Endodermal cell (in vitro differentiated cells): Measurements from ENCODE around the gene CHL1. TPM values are rescaled to one million over a fixed set of nuclear protein-coding genes. Genes with fewer than 3 reads are reported as not detected.

Source experiments
- DNase-seq: peaks from one replicate; pipeline ENCODE4 v3.0.0-alpha.2; 2017
- H3K27ac ChIP-seq: 2 replicates; pipeline ENCODE4 v1.5.1; 2013; ENCODE audit warnings: mild to moderate bottlenecking, low read depth, low read length, moderate library complexity
- H3K27me3 ChIP-seq: 2 replicates; pipeline ENCODE4 v1.6.1; 2013; ENCODE audit warnings: mild to moderate bottlenecking, low read length, moderate library complexity; ENCODE audit not compliant: insufficient read depth, control insufficient read depth, poor library complexity, severe bottlenecking
- H3K36me3 ChIP-seq: 2 replicates; pipeline ENCODE4 v1.7.0; 2013; ENCODE audit warnings: mild to moderate bottlenecking, low read length, moderate library complexity; ENCODE audit not compliant: control insufficient read depth, insufficient read depth
- H3K4me1 ChIP-seq: one replicate; pipeline ENCODE4 v1.7.0; 2013; ENCODE audit warnings: low read length; ENCODE audit not compliant: control insufficient read depth, insufficient read depth
- H3K4me3 ChIP-seq: 2 replicates; pipeline ENCODE4 v1.5.1; 2013; ENCODE audit warnings: mild to moderate bottlenecking, low read length, moderate library complexity
- H3K9ac ChIP-seq: 2 replicates; pipeline ENCODE4 v1.6.1; 2013; ENCODE audit warnings: mild to moderate bottlenecking, low read length, moderate library complexity; ENCODE audit not compliant: poor library complexity, severe bottlenecking; ENCODE audit errors: extremely low read depth
- H3K9me3 ChIP-seq: 2 replicates; pipeline ENCODE4 v1.6.1; 2013; ENCODE audit warnings: mild to moderate bottlenecking, low read length, moderate library complexity; ENCODE audit not compliant: control insufficient read depth
- H3K27ac Mint-ChIP-seq: 2 replicates; pipeline ENCODE4 v1.8.0; 2020; ENCODE audit warnings: mixed read lengths
- H3K27me3 Mint-ChIP-seq: 2 replicates; pipeline ENCODE4 v1.8.0; 2021; ENCODE audit warnings: mild to moderate bottlenecking, mixed read lengths; ENCODE audit not compliant: insufficient read depth
- H3K36me3 Mint-ChIP-seq: 2 replicates; pipeline ENCODE4 v1.8.0; 2020; ENCODE audit warnings: low read depth, mixed read lengths
- H3K4me1 Mint-ChIP-seq: 2 replicates; pipeline ENCODE4 v1.8.0; 2020; ENCODE audit warnings: mixed read lengths
- H3K4me3 Mint-ChIP-seq: 2 replicates; pipeline ENCODE4 v1.8.0; 2020; ENCODE audit warnings: mild to moderate bottlenecking, moderate library complexity, mixed read lengths
- H3K9me3 Mint-ChIP-seq: 2 replicates; pipeline ENCODE4 v1.8.0; 2020; ENCODE audit warnings: mild to moderate bottlenecking, mixed read lengths
- WGBS, 2 experiments: methylation state at CpG; one replicate each; pipeline versions ENCODE4 v1.1.5 to v1.1.7; 2013; ENCODE audit warnings: missing lambda C conversion rate in 2 of 2, mixed read lengths in 1 of 2; ENCODE audit not compliant: insufficient coverage in 1 of 2, insufficient read length in 1 of 2; 5-methylcytosine and 5-hydroxymethylcytosine counted together
- total RNA-seq, 2 donors: library from RNA; stranded (reverse); fragmentation: NEBNext Ultra II Directional in 1 of 2; extraction: Animal tissue kit (Norgen Biotek cat#: 25700) in 1 of 2; gene quantifications; 2 replicates in 1 of 2; 3 replicates in 1 of 2; pipeline ENCODE4 v1.2.1, GENCODE V29; 2021
- TF ChIP-seq, protein P1 (sequence below): fragments of 200-600 bp; sonication (generic); conservative IDR thresholded peaks from 2 replicates; pipeline ENCODE4 v1.5.0; 2021; ENCODE audit warnings: antibody characterized with exemption, mild to moderate bottlenecking

Gene CHL1
- total RNA-seq, 2 donors from 2014 or later = 2.2 to 2.8 TPM

DNA sequence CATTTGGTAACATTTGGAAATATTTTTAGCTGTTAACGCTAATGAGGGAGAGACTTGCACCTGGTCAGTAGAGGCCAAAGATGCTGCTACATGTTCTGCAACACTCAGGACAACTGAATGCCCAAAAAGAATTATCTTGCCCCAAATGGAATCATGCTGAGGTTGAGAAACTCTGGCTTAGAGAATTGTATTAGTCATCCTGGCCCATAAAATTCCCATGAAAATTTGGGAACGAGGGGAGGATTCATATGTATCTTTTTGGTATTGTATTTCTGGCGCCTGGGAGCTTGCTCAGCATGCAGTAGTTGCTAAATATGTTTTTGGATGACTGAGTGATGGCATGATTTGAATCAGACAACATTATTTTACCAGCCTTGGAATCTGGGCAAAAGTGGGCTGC, 59.9 kb downstream of the CHL1 start:
- no peaks in the 10 kb centered on the region for H3K4me1 ChIP-seq
- H3K27me3 ChIP-seq = no peaks in the 10 kb centered on the region
- no peak overlapping the region for H3K4me3 ChIP-seq
- Mint-ChIP-seq H3K4me3 (no peak overlapping the region), H3K27me3 (peaks cover 62% of the 10 kb centered on the region), H3K36me3 (no peaks in the 10 kb centered on the region), H3K27ac (no peak overlapping the region), H3K4me1 (no peaks in the 10 kb centered on the region), H3K9me3 (no peaks in the 10 kb centered on the region)
- no peak overlapping the region for H3K27ac ChIP-seq
- no peak overlapping the region for H3K9ac ChIP-seq
- TF ChIP-seq, protein P1, sequence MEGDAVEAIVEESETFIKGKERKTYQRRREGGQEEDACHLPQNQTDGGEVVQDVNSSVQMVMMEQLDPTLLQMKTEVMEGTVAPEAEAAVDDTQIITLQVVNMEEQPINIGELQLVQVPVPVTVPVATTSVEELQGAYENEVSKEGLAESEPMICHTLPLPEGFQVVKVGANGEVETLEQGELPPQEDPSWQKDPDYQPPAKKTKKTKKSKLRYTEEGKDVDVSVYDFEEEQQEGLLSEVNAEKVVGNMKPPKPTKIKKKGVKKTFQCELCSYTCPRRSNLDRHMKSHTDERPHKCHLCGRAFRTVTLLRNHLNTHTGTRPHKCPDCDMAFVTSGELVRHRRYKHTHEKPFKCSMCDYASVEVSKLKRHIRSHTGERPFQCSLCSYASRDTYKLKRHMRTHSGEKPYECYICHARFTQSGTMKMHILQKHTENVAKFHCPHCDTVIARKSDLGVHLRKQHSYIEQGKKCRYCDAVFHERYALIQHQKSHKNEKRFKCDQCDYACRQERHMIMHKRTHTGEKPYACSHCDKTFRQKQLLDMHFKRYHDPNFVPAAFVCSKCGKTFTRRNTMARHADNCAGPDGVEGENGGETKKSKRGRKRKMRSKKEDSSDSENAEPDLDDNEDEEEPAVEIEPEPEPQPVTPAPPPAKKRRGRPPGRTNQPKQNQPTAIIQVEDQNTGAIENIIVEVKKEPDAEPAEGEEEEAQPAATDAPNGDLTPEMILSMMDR = no peak
- WGBS, 2 experiments = 70 to 85% methylated on average over 1 to 3 of the region's 3 CpGs
- DNase-seq = no peak
- H3K9me3 ChIP-seq = peaks cover 75% of the 10 kb centered on the region
- no peaks in the 10 kb centered on the region for H3K36me3 ChIP-seq

DNA sequence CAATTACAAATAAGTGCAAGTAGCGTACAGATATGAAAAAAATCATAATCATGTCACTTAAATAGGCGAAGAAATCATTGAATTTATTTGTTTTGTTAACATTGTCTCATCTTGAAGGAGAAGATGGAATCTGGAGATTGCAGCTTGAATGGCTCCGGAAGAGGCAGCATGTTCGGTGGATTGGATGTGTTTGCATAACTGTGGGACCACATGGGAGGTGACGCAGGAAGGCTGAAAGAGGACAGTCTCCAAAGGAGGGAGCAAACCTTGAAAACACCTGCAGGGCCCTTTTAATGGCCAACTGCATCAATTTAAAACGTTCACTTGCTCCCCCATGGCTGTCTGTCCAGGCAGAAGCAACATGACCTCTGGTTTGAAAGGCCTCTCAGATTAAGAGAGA, 61.3 kb downstream of the CHL1 start:
- Mint-ChIP-seq H3K27me3 (peaks cover 59% of the 10 kb centered on the region), H3K36me3 (no peaks in the 10 kb centered on the region), H3K4me3 (no peak overlapping the region), H3K4me1 (no peaks in the 10 kb centered on the region), H3K9me3 (no peaks in the 10 kb centered on the region), H3K27ac (no peak overlapping the region)
- no peak for DNase-seq
- 70 to 72% methylated on average over 3 to 6 of the region's 6 CpGs for WGBS, 2 experiments
- Histone ChIP-seq H3K27me3 (no peaks in the 10 kb centered on the region), H3K4me1 (no peaks in the 10 kb centered on the region), H3K4me3 (no peak overlapping the region), H3K9me3 (peaks cover 75% of the 10 kb centered on the region), H3K9ac (no peak overlapping the region), H3K27ac (no peak overlapping the region), H3K36me3 (no peaks in the 10 kb centered on the region)
- TF ChIP-seq, protein P1 = no peak

- H3K36me3 ChIP-seq = no peaks in the 10 kb centered on the region
- H3K9ac ChIP-seq = no peak overlapping the region
- H3K27me3 Mint-ChIP-seq = peaks cover 42% of the 10 kb centered on the region
- H3K9me3 ChIP-seq = peaks cover 80% of the 10 kb centered on the region
- no peaks in the 10 kb centered on the region for H3K36me3 Mint-ChIP-seq
- H3K9me3 Mint-ChIP-seq = no peaks in the 10 kb centered on the region
- TF ChIP-seq, protein P1 = no peak
- no peak overlapping the region for H3K4me3 ChIP-seq
- DNase-seq = no peak
- H3K27me3 ChIP-seq = no peaks in the 10 kb centered on the region
- 100% methylated on average over 2 of the region's 2 CpGs; no CpG with 5 or more reads in 1 of the 2 experiments for WGBS, 2 experiments
- H3K4me3 Mint-ChIP-seq = no peak overlapping the region
- no peak overlapping the region for H3K27ac Mint-ChIP-seq
- H3K4me1 ChIP-seq = no peaks in the 10 kb centered on the region
- H3K27ac ChIP-seq = no peak overlapping the region
- H3K4me1 Mint-ChIP-seq = no peaks in the 10 kb centered on the region
Observed at GRCh38 chr3:260898-261297, 64.3 kb downstream of the CHL1 start.
